Peyer's patch (tissue), 4 donors: ENCODE data around the gene TBC1D7. TPM values are rescaled to one million over a fixed set of nuclear protein-coding genes. Genes with fewer than 3 reads are reported as not detected.

ENCODE experiments used
- DNase-seq, 3 donors: peaks; one replicate each; pipeline ENCODE4 v3.0.0-alpha.2; 2017 to 2019
- H3K27ac ChIP-seq, 4 donors: fragments of 200-600 bp; sonication (generic); one replicate each; pipeline ENCODE4 v1.5.1; 2016 to 2019
- H3K27me3 ChIP-seq, 2 donors: fragments of 200-600 bp; sonication (generic); one replicate each; pipeline ENCODE4 v1.5.1; 2019
- H3K36me3 ChIP-seq, 3 donors: fragments of 200-600 bp; sonication (generic); one replicate each; pipeline ENCODE4 v1.5.1; 2016 to 2019
- H3K4me1 ChIP-seq, 4 donors: fragments of 200-600 bp; sonication (generic); one replicate each; pipeline ENCODE4 v1.5.1; 2016 to 2019
- H3K4me3 ChIP-seq, 4 donors: fragments of 200-600 bp; sonication (generic); 1 replicate in 3 of 4; 2 replicates in 1 of 4; pipeline ENCODE4 v1.5.1; 2016 to 2019; ENCODE audit warnings: mild to moderate bottlenecking in 1 of 4
- H3K9me3 ChIP-seq, 4 donors: fragments of 200-600 bp; sonication (generic); one replicate each; pipeline ENCODE4 v1.5.1; 2016 to 2019; ENCODE audit warnings: mild to moderate bottlenecking in 1 of 4
- CTCF ChIP-seq, 6 experiments: fragments of 450-650 bp in 4 of 6; fragments of 200-600 bp in 2 of 6; sonication (generic) in 1 of 6; IDR thresholded peaks; one replicate each; pipeline ENCODE4 v1.5.1; 2017 to 2019; ENCODE audit warnings: antibody characterized with exemption in 6 of 6, mild to moderate bottlenecking in 3 of 6, moderate library complexity in 1 of 6
- POLR2A ChIP-seq, 2 donors: fragments of 450-650 bp; IDR thresholded peaks; one replicate each; pipeline ENCODE4 v1.5.1; 2017; ENCODE audit warnings: antibody characterized with exemption in 2 of 2, mild to moderate bottlenecking in 2 of 2, moderate library complexity in 2 of 2
- total RNA-seq, 4 donors: library from RNA; depleted of rRNA; stranded (reverse); fragments of >200 nt; gene quantifications; one replicate each; pipeline ENCODE4 v1.1.0, GENCODE V29; 2016

The TBC1D7 gene
- total RNA-seq, 4 donors from 2014 or later, result 13.3 to 18.6 (median 16.9) TPM

GRCh38 chr6:13338038-13338437 is 9.7 kb upstream of the TBC1D7 start:
- Histone ChIP-seq H3K4me1 (no peaks in the 10 kb centered on the region), H3K27ac (no peak overlapping the region), H3K4me3 (no peak overlapping the region), H3K36me3 (no peaks in the 10 kb centered on the region), H3K9me3 (peaks cover 0 to 4% (median 1%) of the 10 kb centered on the region in 4 donors), H3K27me3 (no peaks in the 10 kb centered on the region)
- DNase-seq, result no peak
- TF ChIP-seq POLR2A (IDR thresholded peaks at IDR 0.05) (no peak), CTCF (IDR thresholded peaks at IDR 0.05) (no peak)

GRCh38 chr6:13336553-13336952 is 8.2 kb upstream of the TBC1D7 start:
- peak; percentile 84 to 87 (median 86) for DNase-seq
- Histone ChIP-seq H3K27me3 (no peaks in the 10 kb centered on the region), H3K9me3 (peaks cover 0 to 2% (median 1%) of the 10 kb centered on the region in 4 donors), H3K4me3 (no peak overlapping the region), H3K36me3 (no peaks in the 10 kb centered on the region), H3K4me1 (no peaks in the 10 kb centered on the region), H3K27ac (no peak overlapping the region)
- TF ChIP-seq CTCF (IDR thresholded peaks at IDR 0.05) (peak; percentile 79 to 97 (median 95)), POLR2A (IDR thresholded peaks at IDR 0.05) (peak in 1 of 2 donors; percentile 14)

GRCh38 chr6:13334953-13335352 is 6.6 kb upstream of the TBC1D7 start:
- no peak for TF ChIP-seq CTCF (IDR thresholded peaks at IDR 0.05)
- no peak for TF ChIP-seq POLR2A (IDR thresholded peaks at IDR 0.05)
- H3K4me1 ChIP-seq, result no peaks in the 10 kb centered on the region
- H3K27me3 ChIP-seq, result no peaks in the 10 kb centered on the region
- DNase-seq, result no peak
- no peak overlapping the region for H3K27ac ChIP-seq
- H3K4me3 ChIP-seq, result no peak overlapping the region
- H3K36me3 ChIP-seq, result no peaks in the 10 kb centered on the region
- no peaks in the 10 kb centered on the region for H3K9me3 ChIP-seq

- H3K9me3 ChIP-seq, result no peaks in the 10 kb centered on the region
- DNase-seq, result no peak
- H3K36me3 ChIP-seq, result no peaks in the 10 kb centered on the region
- peaks cover 0 to 7% (median 1%) of the 10 kb centered on the region in 4 donors for H3K4me1 ChIP-seq
- no peak overlapping the region for H3K4me3 ChIP-seq
- no peak for TF ChIP-seq POLR2A (IDR thresholded peaks at IDR 0.05)
- TF ChIP-seq CTCF (IDR thresholded peaks at IDR 0.05), result no peak
- no peaks in the 10 kb centered on the region for H3K27me3 ChIP-seq
- no peak overlapping the region for H3K27ac ChIP-seq
Measured at GRCh38 chr6:13332349-13332706, 4.0 kb upstream of the TBC1D7 start.

GRCh38 chr6:13331516-13332348 is 3.4 kb upstream of the TBC1D7 start:
- Histone ChIP-seq H3K36me3 (no peaks in the 10 kb centered on the region), H3K4me3 (no peak overlapping the region), H3K27me3 (no peaks in the 10 kb centered on the region), H3K4me1 (peaks cover 0 to 12% (median 3%) of the 10 kb centered on the region in 4 donors), H3K9me3 (no peaks in the 10 kb centered on the region), H3K27ac (no peak overlapping the region)
- TF ChIP-seq POLR2A (IDR thresholded peaks at IDR 0.05) (no peak), CTCF (IDR thresholded peaks at IDR 0.05) (peak; percentile 41 to 74 (median 70))
- DNase-seq, result no peak
